Small intestine (tissue), 7 donors: Measurements from ENCODE around the gene PHOX2B. TPM values are rescaled to one million over a fixed set of nuclear protein-coding genes. Genes with fewer than 3 reads are reported as not detected.

Experiments
- DNase-seq, 2 donors: peaks; one replicate each; pipeline versions ENCODE4 v3.0.0 to v3.0.0-alpha.2; 2013
- FAIRE-seq: peaks from 2 replicates; lab custom pipeline; 2012; peaks lifted over from hg19 to GRCh38; lab: Jason Lieb, UNC
- H3K27ac ChIP-seq, 3 donors: one replicate each; pipeline ENCODE4 v1.5.1; 2013; ENCODE audit warnings: low read length in 2 of 3, mild to moderate bottlenecking in 2 of 3, control low read depth in 1 of 3, inconsistent platforms in 1 of 3, low read depth in 1 of 3, moderate library complexity in 1 of 3
- H3K27me3 ChIP-seq, 3 donors: one replicate each; pipeline ENCODE4 v1.6.1; 2013; ENCODE audit warnings: low read length in 3 of 3, inconsistent platforms in 1 of 3; ENCODE audit not compliant: control insufficient read depth in 3 of 3, insufficient read depth in 3 of 3
- H3K36me3 ChIP-seq, 3 donors: one replicate each; pipeline ENCODE4 v1.6.1; 2013; ENCODE audit warnings: low read length in 3 of 3, inconsistent platforms in 1 of 3, low read depth in 1 of 3, mild to moderate bottlenecking in 1 of 3, moderate library complexity in 1 of 3; ENCODE audit not compliant: control insufficient read depth in 3 of 3, insufficient read depth in 2 of 3
- H3K4me1 ChIP-seq, 3 donors: one replicate each; pipeline ENCODE4 v1.6.1; 2013; ENCODE audit warnings: low read length in 2 of 3, inconsistent platforms in 1 of 3, low read depth in 1 of 3, mild to moderate bottlenecking in 1 of 3, moderate library complexity in 1 of 3; ENCODE audit not compliant: control insufficient read depth in 3 of 3, insufficient read depth in 2 of 3
- H3K4me3 ChIP-seq, 3 donors: one replicate each; pipeline ENCODE4 v1.5.1; 2013; ENCODE audit warnings: low read length in 3 of 3, control low read depth in 1 of 3, inconsistent platforms in 1 of 3, low read depth in 1 of 3, mild to moderate bottlenecking in 1 of 3, moderate library complexity in 1 of 3
- H3K9me3 ChIP-seq, 2 donors: one replicate each; pipeline ENCODE4 v1.6.1; 2013; ENCODE audit warnings: low read depth in 1 of 2, low read length in 1 of 2; ENCODE audit not compliant: control insufficient read depth in 2 of 2, insufficient read depth in 1 of 2
- WGBS, 3 donors: extraction: QIAGEN DNeasy Blood & Tissue Kit; methylation state at CpG; one replicate each; pipeline ENCODE4 v1.1.7; 2013; 5-methylcytosine and 5-hydroxymethylcytosine counted together
- polyA plus RNA-seq, 4 donors: library from polyadenylated mRNA; stranded (reverse) in 3 of 4; unstranded in 1 of 4; fragments of 200-250 nt in 3 of 4; fragments of 120-200 nt in 1 of 4; gene quantifications; one replicate each; pipeline versions ENCODE4 v1.2.1 to v1.2.3, GENCODE V29; 2013
- donor health status: healthy with polysubstance abuse.
- donor health status: control.
- donor health status: control.
- donor health status: Bipolar disorder and iron deficiency.
- donor health status: healthy.

The PHOX2B gene
- polyA plus RNA-seq, 4 donors, result 1.4 to 7.4 TPM; not detected in 2

GRCh38 chr4:41785665-41786064 lies 37.1 kb upstream of the PHOX2B start:
- no peaks in the 10 kb centered on the region for H3K36me3 ChIP-seq
- 53 to 71% (median 62%) methylated on average over 1 of the region's 1 CpG for WGBS, 3 donors
- DNase-seq (no peak), FAIRE-seq (no peak)
- no peak overlapping the region for H3K27ac ChIP-seq
- H3K27me3 ChIP-seq, result peaks cover 0 to 4% (median 2%) of the 10 kb centered on the region in 3 donors
- H3K9me3 ChIP-seq, result no peaks in the 10 kb centered on the region
- no peak overlapping the region for H3K4me3 ChIP-seq
- no peaks in the 10 kb centered on the region for H3K4me1 ChIP-seq

GRCh38 chr4:41784191-41784979 lies 35.9 kb upstream of the PHOX2B start:
- H3K4me3 ChIP-seq, result no peak overlapping the region
- no peak overlapping the region for H3K27ac ChIP-seq
- H3K36me3 ChIP-seq, result no peaks in the 10 kb centered on the region
- no peaks in the 10 kb centered on the region for H3K4me1 ChIP-seq
- H3K9me3 ChIP-seq, result no peaks in the 10 kb centered on the region
- peaks cover 0 to 4% (median 2%) of the 10 kb centered on the region in 3 donors for H3K27me3 ChIP-seq
- WGBS, 3 donors, result 78 to 88% (median 82%) methylated on average over 9 of the region's 9 CpGs
- FAIRE-seq (no peak), DNase-seq (no peak)

DNA sequence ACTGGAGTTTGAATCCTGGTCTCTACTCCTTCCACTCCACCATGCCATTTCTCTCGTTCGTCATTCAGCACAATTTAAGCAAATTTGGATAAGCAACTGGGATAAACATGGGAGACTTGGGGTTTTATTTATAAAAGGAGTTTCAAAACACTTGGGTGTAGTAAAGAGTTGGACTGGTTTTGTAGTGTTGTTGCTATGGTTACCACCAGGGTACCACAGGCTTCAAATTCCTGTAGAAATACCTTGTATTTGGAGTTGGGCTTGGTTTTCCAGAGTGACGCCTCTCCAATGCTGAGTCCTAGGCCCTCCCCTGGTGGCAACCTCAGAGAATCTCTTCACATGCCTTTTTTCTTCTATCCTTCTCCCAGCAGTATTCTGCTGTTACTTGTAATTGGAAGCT lies 27.9 kb upstream of the PHOX2B start:
- Histone ChIP-seq H3K27me3 (peaks cover 0 to 2% (median 0%) of the 10 kb centered on the region in 3 donors), H3K4me1 (no peaks in the 10 kb centered on the region), H3K27ac (no peak overlapping the region), H3K9me3 (no peaks in the 10 kb centered on the region), H3K36me3 (no peaks in the 10 kb centered on the region), H3K4me3 (no peak overlapping the region)
- 83 to 85% (median 84%) methylated on average over 3 of the region's 3 CpGs for WGBS, 3 donors
- FAIRE-seq (no peak), DNase-seq (no peak)

DNA sequence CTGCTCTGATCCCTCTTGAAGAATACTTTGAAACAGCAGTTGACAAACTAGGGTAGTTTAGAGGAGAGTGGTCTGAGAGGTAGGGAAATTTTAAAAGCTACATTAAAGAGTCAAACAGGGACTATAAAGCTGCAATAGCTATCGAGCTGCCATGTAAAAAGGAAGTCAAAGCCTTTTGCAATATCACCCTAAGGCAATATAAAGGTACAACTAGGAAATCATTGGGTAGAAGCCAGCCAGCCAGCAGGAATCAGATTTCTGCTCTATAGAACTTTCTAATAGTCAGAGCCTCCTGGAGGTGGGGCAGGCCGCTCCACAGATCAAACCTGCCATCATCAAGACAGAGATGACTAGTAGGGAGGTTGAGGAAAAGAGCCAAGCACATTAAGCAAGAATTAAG lies 15.2 kb upstream of the PHOX2B start:
- Histone ChIP-seq H3K4me1 (no peaks in the 10 kb centered on the region), H3K27me3 (peaks cover 0 to 6% (median 4%) of the 10 kb centered on the region in 3 donors), H3K27ac (no peak overlapping the region), H3K36me3 (no peaks in the 10 kb centered on the region), H3K4me3 (no peak overlapping the region), H3K9me3 (no peaks in the 10 kb centered on the region)
- DNase-seq (no peak), FAIRE-seq (no peak)
- 37 to 72% (median 58%) methylated on average over 2 of the region's 2 CpGs for WGBS, 3 donors

- no peaks in the 10 kb centered on the region for H3K4me1 ChIP-seq
- H3K27me3 ChIP-seq, result peaks cover 0 to 25% (median 11%) of the 10 kb centered on the region in 3 donors
- H3K36me3 ChIP-seq, result no peaks in the 10 kb centered on the region
- H3K9me3 ChIP-seq, result no peaks in the 10 kb centered on the region
- FAIRE-seq (no peak), DNase-seq (no peak)
- no peak overlapping the region for H3K4me3 ChIP-seq
- no peak overlapping the region for H3K27ac ChIP-seq
These were observed 10.4 kb upstream of the PHOX2B start for GRCh38 chr4:41758884-41759283.

GRCh38 chr4:41757521-41758156 lies 9.1 kb upstream of the PHOX2B start:
- H3K27ac ChIP-seq, result no peak overlapping the region
- H3K36me3 ChIP-seq, result no peaks in the 10 kb centered on the region
- H3K9me3 ChIP-seq, result no peaks in the 10 kb centered on the region
- H3K27me3 ChIP-seq, result peaks cover 0 to 33% (median 15%) of the 10 kb centered on the region in 3 donors
- no peak for FAIRE-seq
- WGBS, 3 donors, result 16 to 25% (median 19%) methylated on average over 3 of the region's 3 CpGs
- H3K4me3 ChIP-seq, result no peak overlapping the region
- DNase-seq, result no peak
- no peaks in the 10 kb centered on the region for H3K4me1 ChIP-seq

DNA sequence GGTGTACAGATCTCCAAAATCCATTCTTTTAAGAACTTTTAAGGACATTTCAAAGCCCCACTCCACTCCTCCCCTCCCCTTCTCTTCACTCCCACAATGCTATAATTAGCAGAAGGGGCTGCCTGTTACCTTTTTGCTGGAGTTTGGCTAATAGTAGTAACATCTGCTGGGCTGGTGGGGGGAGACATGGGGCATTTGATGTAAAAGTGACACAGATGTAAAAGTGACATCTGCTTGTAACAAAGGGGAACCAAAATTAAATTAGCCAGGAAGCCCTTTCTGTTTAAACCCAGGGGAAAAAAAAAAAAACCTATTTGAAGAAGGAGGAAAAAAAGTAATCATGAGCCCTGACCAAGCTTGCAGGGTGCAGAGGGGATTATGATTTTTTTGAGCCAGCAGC lies 5.4 kb upstream of the PHOX2B start:
- DNase-seq, result no peak
- no peak for FAIRE-seq
- Histone ChIP-seq H3K36me3 (no peaks in the 10 kb centered on the region), H3K4me3 (no peak overlapping the region), H3K27ac (no peak overlapping the region), H3K9me3 (no peaks in the 10 kb centered on the region), H3K4me1 (no peaks in the 10 kb centered on the region), H3K27me3 (peaks cover 12 to 67% (median 31%) of the 10 kb centered on the region in 3 donors)

- FAIRE-seq, result no peak
- Histone ChIP-seq H3K9me3 (peaks cover 0 to 2% of the 10 kb centered on the region in 2 donors), H3K4me1 (no peaks in the 10 kb centered on the region), H3K27ac (no peak overlapping the region), H3K27me3 (peaks cover 12 to 78% (median 39%) of the 10 kb centered on the region in 3 donors), H3K36me3 (no peaks in the 10 kb centered on the region), H3K4me3 (no peak overlapping the region)
- 11 to 18% (median 16%) methylated on average over 10 of the region's 10 CpGs for WGBS, 3 donors
- no peak for DNase-seq
These were observed 3.7 kb upstream of the PHOX2B start for GRCh38 chr4:41752081-41752836.
